HCEC 1CT (cell line): ENCODE measurements around the gene ATG3.
"Not testable (repeated sequence)": the region's sequence is repeated elsewhere in the genome, so short reads cannot be mapped to it uniquely, and the experiment has no call there.

Experiments
- DNase-seq: peaks from one replicate; pipeline ENCODE4 v3.0.0-alpha.2; 2017

ATG3 gene

DNA sequence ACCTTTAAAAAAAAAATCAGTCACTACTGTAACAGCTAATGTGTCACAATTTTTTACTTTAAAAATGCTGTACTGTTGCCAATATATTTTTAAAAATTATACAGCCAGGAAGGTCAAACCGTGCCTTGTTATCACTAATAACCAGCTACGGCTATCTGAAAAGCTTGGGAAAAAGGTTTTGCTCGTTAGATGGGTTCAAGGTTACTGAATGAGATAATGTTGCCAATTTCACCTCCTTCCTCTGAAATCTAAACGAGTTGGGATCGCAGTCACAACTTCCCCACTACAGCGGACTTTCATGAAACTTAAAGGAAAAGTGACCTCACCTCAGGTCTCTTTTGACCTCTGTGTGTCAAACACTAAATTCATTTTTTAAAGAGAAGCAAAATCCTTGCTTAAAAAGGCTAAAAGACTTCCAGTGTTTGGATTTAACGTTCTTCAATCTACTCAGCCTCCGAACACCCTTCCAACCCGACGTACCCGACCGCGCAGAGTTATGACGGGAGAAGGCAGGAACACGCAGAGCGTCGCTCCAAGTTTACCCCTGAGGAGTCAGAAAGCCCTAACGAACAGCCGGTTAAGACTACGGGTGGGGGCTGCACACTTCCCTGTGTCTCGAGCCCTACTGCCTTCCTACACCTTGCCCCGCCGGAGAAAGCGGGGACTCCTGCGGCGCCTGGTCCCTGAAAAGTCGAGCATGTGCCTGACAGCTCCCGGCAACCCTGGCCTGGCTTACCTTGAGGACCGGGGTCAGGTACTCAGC, 860 bp downstream of the ATG3 start:
- peak; percentile 85 for DNase-seq

DNA sequence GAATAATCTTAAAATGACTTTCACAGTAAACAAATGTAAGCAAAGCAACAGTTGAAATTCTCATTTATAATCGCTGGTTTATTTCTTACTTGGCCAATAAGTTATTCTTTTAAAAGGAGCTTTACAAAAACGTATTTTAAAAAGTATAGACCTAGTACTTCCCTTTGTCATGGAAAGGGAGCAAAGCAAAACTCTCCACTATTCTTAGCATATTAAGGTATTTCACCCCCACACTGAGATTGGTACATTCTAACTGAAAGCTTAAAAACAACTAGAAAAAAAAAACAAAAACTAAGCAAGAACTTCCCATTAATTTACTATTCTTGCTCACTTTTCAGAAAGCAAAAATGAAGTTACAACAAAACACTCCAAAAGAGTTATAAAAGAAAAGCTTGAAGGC, 1.5 kb downstream of the ATG3 start:
- no peak for DNase-seq

DNA sequence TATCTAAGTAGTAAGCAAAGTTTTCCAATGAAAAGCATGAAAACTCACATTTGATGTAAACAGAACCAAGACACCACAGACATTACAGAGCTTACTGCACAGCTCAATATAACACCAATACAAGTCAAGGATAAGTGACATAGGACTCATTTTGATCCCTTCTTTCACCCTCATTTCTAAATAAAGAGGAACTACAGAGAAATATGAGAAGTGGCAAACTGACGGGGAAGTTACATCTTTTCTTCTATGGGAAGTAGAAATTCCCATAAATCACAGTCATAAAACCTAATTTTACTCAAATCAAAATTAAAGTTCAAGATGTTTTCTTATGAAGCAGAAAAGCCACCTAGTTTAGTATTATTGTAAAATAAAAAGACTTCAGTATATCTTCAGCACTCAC, 3.8 kb downstream of the ATG3 start:
- DNase-seq = no peak

DNA sequence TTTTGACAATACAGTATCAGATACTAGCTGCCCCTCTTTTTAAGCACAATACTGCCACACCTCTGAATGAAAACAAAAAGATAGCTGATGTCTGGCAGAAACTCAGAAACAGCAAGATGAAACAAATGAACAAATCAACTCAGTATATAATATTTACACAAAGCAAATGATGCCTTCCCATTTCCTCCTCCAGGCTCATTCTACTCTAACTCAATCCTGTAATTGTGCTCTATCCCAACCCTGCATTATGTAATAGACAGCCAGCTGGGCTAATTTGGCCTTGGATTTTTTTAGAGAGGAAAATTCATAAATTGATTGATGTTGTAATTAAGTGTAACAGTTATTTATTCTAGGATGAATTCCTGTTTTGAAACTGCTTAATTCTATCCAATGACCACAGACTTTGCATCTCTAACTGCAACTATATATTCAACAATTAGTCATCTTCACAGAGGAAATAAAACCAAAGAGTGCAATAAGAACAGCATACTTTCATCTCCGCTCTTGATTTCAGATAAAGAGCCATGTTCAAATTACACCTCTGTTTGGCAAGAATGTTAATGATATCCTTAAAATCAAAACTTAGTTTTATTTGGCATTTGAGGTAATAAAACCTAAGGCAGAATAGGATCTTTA, 6.1 kb downstream of the ATG3 start:
- DNase-seq = peak; percentile 11

DNA sequence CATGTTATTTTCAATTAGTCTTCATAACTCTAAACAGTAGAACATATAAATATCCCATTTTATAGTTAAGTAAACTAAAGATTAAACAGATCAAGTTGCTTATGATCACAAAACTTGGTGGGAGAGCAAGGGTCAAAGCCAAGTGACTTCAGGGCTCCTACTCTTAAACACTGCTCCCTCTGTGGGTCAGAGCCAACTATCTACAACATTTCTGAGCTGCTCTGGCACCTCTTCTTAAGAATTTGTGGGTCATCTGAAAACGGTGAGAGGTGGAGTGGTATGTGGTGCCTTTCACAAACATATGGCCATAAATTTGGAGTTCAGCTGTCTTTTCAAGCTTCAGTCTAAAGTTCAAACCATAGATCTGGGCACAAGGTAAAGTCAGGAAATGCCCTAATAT, 10.9 kb downstream of the ATG3 start:
- no peak for DNase-seq

DNA sequence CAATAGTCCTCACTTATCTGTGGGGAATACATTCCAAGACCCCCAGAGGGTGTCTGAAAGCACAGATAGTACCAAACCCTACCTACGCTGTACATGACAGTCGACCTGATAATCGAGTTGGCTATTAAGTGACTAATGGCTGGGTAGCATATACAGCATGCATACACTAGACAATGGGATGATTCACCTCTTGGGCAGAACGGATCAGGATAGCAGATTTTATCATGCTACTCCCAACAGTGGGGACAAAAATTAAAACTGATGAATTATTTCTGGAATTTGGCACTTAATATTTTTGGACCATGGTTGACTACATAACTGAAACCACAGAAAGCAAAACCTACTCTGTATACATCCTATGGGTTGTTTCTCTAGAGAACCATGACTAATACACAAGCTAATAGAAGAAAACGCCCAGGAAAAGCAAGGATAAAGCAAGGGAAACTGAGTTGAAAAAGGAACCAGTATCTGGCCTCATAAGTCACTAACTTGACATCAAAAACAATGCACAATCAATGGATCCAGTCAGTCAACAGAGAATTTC, 15.5 kb downstream of the ATG3 start:
- no peak for DNase-seq

DNA sequence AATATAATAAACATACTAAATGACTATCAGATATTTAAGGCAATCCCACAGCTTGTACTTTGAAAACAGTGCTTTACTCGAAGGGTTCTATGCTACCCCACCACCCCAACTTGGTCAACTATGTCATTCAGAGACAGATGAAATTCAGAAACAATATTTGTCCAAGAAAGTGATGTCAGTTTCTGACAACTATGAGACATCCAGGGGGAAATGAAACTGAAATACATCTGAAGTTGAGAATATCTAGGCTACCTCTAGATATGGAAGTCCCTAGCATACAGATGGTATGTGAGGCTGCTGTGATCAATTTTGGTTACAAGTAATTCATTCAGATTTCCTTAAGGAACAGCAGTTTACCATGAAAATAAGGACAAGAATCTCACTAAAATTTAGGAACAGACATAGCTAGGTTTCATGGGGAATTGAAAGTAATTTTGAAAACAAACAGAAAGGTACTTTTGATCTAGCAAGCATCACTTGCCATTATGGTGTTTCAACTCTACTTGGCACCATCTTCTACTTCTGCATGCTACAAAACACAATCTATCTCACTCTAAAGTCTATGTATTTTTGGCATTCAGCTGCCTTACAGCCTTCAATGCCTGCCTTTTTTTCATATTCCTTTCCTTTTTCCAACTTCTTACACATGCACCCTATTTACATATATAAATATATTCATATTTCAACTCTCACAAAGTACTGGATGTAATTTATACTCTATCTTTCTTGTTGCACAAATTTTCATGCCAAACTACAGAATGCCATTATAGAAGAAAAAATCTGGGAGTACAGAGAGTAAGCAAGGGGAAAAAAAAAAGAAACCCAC, 21.7 kb downstream of the ATG3 start:
- DNase-seq = no peak

DNA sequence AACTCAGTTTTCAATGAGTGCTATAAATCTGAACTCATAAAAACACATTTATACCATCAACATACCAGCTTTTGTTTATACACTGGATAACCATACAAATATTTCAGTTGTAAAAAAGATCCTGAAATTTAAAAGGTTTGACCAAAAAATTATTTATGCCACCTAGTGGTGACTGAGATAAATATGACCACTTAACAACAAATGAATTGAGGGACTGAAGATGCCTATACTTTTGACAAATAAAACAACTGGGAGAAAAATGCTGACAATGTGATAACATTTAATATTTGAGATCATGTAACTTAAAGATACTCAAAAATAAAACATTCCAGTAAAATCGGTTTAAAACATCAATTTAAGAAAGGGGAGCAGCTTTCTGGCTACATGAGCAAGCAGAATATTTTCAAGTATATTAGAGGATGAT, 30.4 kb downstream of the ATG3 start:
- DNase-seq = peak; percentile 30

DNA sequence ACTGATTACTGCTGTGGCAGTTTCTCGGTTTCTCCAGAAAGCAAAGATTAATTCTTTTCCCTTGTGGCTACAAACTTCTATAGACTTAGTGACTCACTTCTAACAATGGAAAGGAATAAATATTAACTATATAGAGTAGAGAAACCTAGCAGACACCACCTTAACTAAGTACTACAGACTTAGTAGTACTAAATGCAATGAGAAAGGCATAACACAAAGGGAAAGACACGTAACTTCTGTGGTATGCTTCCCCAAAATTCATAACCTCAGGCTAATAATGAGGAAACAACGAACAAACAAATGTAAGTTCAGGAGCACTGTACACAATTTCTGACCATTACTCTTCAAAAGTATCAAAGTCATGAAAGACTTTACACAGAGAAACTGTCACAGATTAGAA, 31.2 kb downstream of the ATG3 start:
- DNase-seq = no peak

DNA sequence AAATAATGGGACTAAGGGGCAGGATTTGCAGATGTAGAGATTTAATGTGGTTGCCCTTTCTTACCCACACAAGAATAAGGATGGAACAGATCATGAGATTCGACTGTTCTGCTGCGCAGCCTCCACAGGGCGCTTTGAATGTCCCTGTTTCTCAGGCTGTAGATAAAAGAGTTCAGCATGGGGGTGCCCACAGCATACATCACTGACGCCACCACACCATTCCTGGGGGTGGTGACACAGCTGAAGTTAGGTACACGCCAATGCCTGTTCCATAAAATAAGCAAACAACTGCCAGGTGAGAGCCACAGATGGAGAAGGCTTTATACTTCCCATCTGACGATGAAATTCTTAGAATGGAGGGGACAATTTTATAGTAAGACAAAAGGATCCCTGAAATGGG, 37.6 kb downstream of the ATG3 start:
- DNase-seq = not testable (repeated sequence)

DNA sequence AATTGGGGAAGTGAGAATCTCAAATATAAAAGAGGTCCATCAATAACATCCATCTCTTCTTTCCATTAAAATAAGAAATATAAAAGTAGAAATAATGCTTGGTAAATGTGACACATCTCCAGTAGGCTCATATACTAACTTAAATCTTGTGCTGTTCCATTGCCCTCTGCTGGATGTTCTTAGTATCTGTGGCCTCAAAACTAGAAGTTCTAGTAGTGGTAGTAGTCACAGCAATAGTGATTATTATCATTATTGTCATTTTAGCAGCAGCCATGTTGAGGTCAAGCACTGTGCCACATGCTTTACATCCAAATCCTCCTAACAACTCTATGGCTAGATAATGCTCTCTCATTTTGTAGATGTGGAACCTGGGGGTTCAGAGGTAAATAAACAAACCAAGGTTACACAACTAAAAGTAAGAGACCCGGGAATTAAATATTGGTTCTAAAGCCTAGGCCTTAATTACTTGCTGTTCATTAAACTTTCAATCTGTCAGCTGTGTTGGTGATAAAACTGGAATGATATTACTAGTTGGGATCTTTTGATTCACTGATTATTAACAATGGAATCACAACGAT, 42.2 kb downstream of the ATG3 start:
- peak; percentile 58 for DNase-seq

DNA sequence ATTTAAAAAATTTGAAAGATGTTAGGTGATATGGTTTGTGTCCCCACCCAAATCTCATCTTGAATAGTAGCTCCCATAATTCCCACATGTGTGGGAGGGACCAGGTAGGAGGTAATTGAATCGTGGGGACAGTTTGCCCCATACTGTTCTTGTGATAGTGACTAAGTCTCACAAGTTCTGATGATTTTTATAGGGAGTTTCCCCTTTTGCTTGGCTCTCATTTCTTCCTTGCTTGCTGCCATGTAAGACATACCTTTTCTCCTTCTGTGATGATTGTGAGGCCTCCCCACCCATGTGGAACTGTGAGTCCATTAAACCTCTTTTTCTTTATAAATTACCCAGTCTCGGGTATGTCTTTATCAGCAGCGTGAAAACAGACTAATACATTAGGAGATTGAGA, 42.8 kb downstream of the ATG3 start:
- DNase-seq = not testable (repeated sequence)

DNA sequence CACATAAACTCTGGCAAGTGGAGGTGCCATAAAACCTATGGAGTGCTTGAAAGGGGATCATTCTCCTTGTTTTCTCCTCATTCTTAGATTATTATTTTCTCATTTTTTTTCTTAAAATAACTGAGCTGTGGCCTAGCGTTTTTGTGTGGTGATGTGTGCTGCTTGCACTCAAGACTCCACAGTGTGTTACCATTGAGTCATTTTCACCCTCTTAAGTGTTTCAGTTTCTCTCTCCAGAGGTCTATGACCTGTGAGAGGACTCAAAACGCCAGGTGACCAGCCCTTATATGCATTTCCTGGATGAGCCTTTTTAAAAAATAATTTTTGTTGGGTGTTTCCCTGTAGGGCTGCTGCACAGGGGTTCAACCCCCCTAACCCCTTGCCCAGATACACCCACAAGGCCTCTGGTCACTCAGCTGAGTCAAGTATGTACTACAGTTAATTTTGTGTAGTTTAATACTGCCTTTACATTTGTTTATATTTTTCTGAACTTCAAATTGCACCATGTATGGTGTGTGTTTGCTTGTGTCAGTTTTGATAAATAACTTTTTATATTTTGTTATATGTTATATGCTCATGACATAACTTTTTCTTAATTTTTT, 47.1 kb downstream of the ATG3 start:
- DNase-seq = no peak

DNA sequence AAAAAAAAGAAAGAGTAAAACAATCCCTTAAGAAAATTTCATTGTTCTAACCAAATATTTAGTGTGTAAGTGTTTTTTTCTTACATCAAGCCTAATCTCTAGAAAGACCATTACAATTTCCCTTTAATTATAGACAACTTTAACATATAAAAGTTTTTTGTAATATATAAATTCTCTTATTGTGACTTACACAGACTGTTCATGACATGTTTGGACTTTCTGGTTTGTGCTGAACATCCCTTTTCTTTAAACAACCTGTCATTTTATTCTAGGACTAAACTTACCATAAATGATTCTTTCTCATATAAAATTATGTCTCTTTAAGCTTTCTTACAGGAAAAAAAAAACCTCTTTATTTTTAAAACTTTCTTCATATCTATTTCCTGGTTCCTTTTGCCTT, 49.4 kb downstream of the ATG3 start:
- no peak for DNase-seq

DNA sequence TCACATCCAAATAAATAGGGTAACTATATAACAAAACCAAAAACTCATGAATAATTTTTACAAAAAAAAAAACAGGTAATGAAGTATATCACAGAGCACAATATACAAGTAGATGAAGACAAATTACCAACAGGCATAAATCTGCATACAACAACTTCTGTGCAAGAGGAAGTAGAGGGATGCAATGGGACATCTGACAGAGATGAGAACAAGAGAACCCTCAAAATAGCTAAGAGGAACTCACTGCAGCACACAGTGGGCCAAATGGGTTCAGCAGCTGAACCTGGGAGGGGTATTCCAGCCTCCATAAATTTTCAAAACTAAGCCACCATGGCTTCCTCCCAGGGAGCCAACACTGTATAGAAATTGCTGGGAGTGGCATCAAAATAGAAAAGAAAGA, 52.9 kb downstream of the ATG3 start:
- no peak for DNase-seq

DNA sequence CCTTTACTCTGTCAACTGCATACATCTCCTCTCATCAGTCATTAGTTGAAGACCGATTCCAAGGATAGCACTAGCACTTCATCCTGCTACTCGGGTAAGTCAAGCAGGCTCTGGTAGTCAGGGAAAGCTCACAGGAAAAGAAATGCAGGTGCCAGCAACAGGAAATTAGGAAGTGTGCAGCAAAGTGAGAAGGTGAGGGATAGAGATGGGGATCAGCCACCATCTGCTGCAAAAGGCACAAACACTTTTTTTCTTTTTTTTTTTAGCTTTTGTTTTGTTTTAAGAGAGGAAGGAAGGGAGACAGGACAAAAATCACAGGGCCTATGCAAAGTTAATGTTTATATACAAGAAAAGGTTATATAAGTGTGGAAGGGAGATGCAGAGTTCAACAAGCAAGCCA, 53.5 kb downstream of the ATG3 start:
- DNase-seq = no peak

DNA sequence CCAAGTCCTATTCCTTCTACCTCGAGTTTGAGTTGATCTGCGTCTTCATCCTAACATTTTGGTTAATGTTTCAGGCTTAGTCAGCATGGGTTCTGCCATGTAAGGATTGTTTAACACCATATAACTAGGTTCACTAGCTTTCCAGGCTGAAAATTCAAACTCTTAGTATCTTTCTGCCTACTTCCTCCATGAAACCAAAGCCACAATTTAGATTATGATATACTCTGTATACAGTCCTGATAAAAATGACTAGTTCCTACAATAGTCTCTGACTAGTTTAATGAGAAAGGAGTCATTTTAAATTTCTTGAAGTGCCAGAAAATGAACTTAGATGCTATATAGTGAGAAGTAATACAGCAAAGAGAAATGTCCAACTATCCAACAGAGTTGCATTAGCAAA, 55.9 kb downstream of the ATG3 start:
- DNase-seq = no peak

DNA sequence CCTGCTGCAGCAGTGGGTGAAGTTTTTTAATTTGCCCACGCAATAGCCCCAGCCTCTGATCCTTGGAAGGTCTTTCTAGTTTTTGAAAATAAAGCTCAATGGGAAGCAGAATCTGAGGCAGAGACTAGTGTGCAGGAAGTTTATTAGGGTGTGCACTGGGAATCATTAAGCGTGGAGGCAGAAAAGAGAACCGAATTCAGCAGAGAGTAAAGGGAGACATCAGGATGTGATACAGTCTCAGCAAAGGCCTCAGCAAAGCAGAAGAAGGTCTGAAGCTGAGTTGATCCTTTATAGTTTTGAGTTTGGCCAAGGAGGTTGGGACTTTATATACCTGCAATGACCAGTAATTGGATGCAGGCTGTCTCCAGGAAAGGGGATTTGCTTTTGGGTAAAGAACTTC, 57.6 kb downstream of the ATG3 start:
- DNase-seq = no peak

DNA sequence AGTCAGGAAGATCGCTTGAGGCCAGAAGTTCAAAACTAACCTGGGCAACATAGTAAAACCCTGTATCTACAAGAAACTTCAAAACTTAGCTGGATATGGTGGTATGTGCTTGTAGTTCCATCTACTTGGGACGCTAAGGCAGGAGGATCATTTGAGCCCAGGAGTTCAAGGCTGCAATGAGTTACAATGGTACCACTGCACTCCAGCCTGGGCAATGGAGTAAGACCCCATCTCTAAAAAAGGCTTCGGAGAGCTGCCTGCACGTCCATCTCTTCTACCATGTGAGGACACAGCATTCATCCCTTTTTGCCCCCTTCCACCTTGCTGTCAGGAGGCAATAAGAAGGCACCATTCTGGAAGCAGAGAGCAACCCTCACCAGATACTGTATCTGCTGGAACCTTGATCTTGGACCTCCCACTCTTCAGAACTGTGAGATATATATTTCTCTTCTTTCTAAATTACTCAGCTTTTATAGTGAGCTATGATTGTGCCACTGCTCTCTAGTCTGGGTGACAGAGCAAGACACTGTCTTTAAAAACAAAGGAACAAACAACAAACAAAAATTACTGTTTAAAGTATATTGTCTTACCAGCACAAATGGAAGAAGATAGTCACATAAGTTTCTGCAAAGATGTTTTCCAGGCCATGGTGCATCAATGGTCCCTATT, 58.3 kb downstream of the ATG3 start:
- DNase-seq = no peak

DNA sequence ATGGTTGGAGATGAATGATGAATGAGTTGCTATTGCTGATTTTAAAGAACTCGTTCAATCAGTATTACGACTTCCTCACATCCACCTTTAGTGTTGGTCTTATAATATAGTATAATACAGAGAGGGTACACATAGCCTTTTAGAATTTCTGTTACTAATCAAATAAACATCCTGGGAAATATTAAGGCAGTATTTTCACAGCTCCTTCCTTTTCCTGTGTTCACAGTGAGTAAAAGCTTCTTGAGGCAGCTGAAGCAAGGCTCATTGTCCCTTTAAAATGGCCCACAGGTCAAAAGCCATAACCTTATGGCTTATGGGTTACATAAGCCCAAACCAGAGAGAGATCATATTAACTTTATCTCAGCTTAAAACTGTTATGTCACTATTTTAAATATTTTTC, 61.1 kb downstream of the ATG3 start:
- DNase-seq = no peak

DNA sequence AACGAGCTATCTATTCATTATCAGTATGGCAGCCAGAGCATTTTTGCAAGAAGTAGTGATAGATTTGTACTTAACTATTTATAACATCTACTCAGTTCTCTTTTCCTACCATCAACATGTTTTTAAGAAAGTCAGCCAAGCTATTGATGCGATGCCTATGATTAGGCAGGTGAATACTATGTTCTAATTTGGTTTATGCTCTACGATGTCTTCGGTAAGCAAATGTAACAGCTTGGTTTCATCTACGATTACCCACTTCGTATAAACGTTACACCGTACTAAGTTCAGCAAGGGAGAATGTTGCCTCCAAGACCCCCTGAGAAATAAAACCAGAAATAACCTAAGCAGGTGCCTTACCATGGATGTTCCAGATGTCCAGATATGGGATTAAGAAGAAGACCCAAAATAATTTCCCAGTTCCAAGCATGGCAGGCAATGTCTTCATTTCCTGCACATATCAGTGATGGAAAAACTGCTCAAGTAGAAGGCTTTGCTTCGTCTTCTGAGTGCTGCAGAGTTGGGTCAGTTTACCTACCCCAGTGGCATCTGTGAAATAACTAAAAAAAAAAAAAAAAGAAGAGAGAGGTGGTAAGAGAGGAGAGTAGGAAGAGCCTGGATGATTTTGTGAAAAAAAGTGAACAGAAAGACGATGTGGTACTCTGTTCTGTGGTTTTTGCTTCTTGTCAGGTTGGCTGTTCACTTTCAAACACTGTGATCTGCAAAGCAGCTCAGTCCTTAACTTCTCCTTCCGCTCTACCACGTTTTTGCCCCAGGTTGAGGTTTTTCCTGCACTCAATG, 62.6 kb downstream of the ATG3 start, which contains the start of gene BTLA:
TSS of gene BTLA (minus strand) at position 559 of the 798 bp plus-strand sequence. CDS start at position 445, 114 bp downstream.
- DNase-seq = no peak
